ENCODE results near the gene CDH4.

The CDH4 gene

GRCh38 chr20:61932199-61932592 is 680.1 kb downstream of the CDH4 start:
- H3K27me3 ChIP-seq (ENCODE audit: insufficient read depth, low read length, poor library complexity), result no peaks in the 10 kb centered on the region
- H3K4me1 ChIP-seq (ENCODE audit: insufficient read depth, low read length), result no peaks in the 10 kb centered on the region
- H3K27ac ChIP-seq (ENCODE audit: low read length), result no peak overlapping the region
- H3K4me3 ChIP-seq (ENCODE audit: low read depth in 1 of 2, low read length in 2 of 2), result no peak overlapping the region
- TF ChIP-seq CTCF (IDR thresholded peaks at IDR 0.05; ENCODE audit: borderline replicate concordance, extremely low read depth, low read length, poor library complexity, severe bottlenecking), result no peak
- TF ChIP-seq EZH2 (IDR thresholded peaks at IDR 0.05; ENCODE audit: borderline replicate concordance, low read depth, low read length, severe bottlenecking), result no peak
- H4K20me1 ChIP-seq (ENCODE audit: insufficient read depth, low read length), result peaks cover 17% of the 10 kb centered on the region; the same call in 1 of the 2 replicates
- H3K79me2 ChIP-seq (ENCODE audit: insufficient read depth, low read length), result no peaks in the 10 kb centered on the region
- DNase-seq (no peak), ATAC-seq (ENCODE audit: insufficient read depth, low read depth) (no peak)
- no peak overlapping the region for H3K4me2 ChIP-seq (ENCODE audit: insufficient read depth, low read length)
- no peaks in the 10 kb centered on the region for H3K9me3 ChIP-seq (ENCODE audit: insufficient read depth, low read length, severe bottlenecking)
- H3K36me3 ChIP-seq (ENCODE audit: insufficient read depth, low read length), result no peaks in the 10 kb centered on the region
- no peak overlapping the region for H2AFZ ChIP-seq (ENCODE audit: low read depth, low read length)
- H3K9ac ChIP-seq (ENCODE audit: low read depth, low read length), result no peak overlapping the region

GRCh38 chr20:61932711-61933480 is 680.8 kb downstream of the CDH4 start:
- Histone ChIP-seq H3K79me2 (ENCODE audit: insufficient read depth, low read length) (no peaks in the 10 kb centered on the region), H3K4me3 (ENCODE audit: low read depth in 1 of 2, low read length in 2 of 2) (no peak overlapping the region), H2AFZ (ENCODE audit: low read depth, low read length) (no peak overlapping the region), H3K36me3 (ENCODE audit: insufficient read depth, low read length) (no peaks in the 10 kb centered on the region), H3K27me3 (ENCODE audit: insufficient read depth, low read length, poor library complexity) (no peaks in the 10 kb centered on the region), H3K9me3 (ENCODE audit: insufficient read depth, low read length, severe bottlenecking) (no peaks in the 10 kb centered on the region), H3K27ac (ENCODE audit: low read length) (no peak overlapping the region), H4K20me1 (ENCODE audit: insufficient read depth, low read length) (peaks cover 16% of the 10 kb centered on the region; the same call in 1 of the 2 replicates), H3K4me1 (ENCODE audit: insufficient read depth, low read length) (no peaks in the 10 kb centered on the region), H3K4me2 (ENCODE audit: insufficient read depth, low read length) (no peak overlapping the region), H3K9ac (ENCODE audit: low read depth, low read length) (no peak overlapping the region)
- DNase-seq, result no peak
- ATAC-seq (ENCODE audit: insufficient read depth, low read depth), result no peak
- no peak for TF ChIP-seq CTCF (IDR thresholded peaks at IDR 0.05; ENCODE audit: borderline replicate concordance, extremely low read depth, low read length, poor library complexity, severe bottlenecking)
- no peak for TF ChIP-seq EZH2 (IDR thresholded peaks at IDR 0.05; ENCODE audit: borderline replicate concordance, low read depth, low read length, severe bottlenecking)

- Histone ChIP-seq H3K4me2 (ENCODE audit: insufficient read depth, low read length) (no peak overlapping the region), H2AFZ (ENCODE audit: low read depth, low read length) (no peak overlapping the region), H3K36me3 (ENCODE audit: insufficient read depth, low read length) (no peaks in the 10 kb centered on the region), H3K4me1 (ENCODE audit: insufficient read depth, low read length) (no peaks in the 10 kb centered on the region), H3K79me2 (ENCODE audit: insufficient read depth, low read length) (no peaks in the 10 kb centered on the region), H3K9me3 (ENCODE audit: insufficient read depth, low read length, severe bottlenecking) (no peaks in the 10 kb centered on the region), H3K27ac (ENCODE audit: low read length) (no peak overlapping the region), H4K20me1 (ENCODE audit: insufficient read depth, low read length) (peaks cover 10% of the 10 kb centered on the region; the same call in 1 of the 2 replicates), H3K27me3 (ENCODE audit: insufficient read depth, low read length, poor library complexity) (no peaks in the 10 kb centered on the region), H3K9ac (ENCODE audit: low read depth, low read length) (no peak overlapping the region), H3K4me3 (ENCODE audit: low read depth in 1 of 2, low read length in 2 of 2) (no peak overlapping the region)
- DNase-seq (no peak), ATAC-seq (ENCODE audit: insufficient read depth, low read depth) (no peak)
- TF ChIP-seq EZH2 (IDR thresholded peaks at IDR 0.05; ENCODE audit: borderline replicate concordance, low read depth, low read length, severe bottlenecking) (no peak), CTCF (IDR thresholded peaks at IDR 0.05; ENCODE audit: borderline replicate concordance, extremely low read depth, low read length, poor library complexity, severe bottlenecking) (no peak)
Measured at GRCh38 chr20:61933481-61933950, 681.5 kb downstream of the CDH4 start.
